Loucy (cell line): ENCODE measurements around the gene ZNF830.

Experiments used
- EZH2phosphoT487 ChIP-seq: fragments of 200-600 bp; IDR thresholded peaks from 2 replicates; pipeline ENCODE4 v1.6.1; 2018; ENCODE audit warnings: antibody characterized with exemption, mild to moderate bottlenecking, moderate library complexity, borderline replicate concordance
- TF ChIP-seq, protein P1 (sequence below): fragments of 200-600 bp; sonication (generic); conservative IDR thresholded peaks from 2 replicates; pipeline ENCODE4 v1.5.1; 2014; ENCODE audit warnings: mild to moderate bottlenecking, antibody characterized with exemption, low read length

GRCh38 chr17:35001549-35001948, 40.2 kb downstream of the ZNF830 start:
- TF ChIP-seq, protein P1, sequence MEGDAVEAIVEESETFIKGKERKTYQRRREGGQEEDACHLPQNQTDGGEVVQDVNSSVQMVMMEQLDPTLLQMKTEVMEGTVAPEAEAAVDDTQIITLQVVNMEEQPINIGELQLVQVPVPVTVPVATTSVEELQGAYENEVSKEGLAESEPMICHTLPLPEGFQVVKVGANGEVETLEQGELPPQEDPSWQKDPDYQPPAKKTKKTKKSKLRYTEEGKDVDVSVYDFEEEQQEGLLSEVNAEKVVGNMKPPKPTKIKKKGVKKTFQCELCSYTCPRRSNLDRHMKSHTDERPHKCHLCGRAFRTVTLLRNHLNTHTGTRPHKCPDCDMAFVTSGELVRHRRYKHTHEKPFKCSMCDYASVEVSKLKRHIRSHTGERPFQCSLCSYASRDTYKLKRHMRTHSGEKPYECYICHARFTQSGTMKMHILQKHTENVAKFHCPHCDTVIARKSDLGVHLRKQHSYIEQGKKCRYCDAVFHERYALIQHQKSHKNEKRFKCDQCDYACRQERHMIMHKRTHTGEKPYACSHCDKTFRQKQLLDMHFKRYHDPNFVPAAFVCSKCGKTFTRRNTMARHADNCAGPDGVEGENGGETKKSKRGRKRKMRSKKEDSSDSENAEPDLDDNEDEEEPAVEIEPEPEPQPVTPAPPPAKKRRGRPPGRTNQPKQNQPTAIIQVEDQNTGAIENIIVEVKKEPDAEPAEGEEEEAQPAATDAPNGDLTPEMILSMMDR, result no peak
- TF ChIP-seq EZH2phosphoT487, result no peak
